ENCODE results near the gene SUPT3H.

DNA sequence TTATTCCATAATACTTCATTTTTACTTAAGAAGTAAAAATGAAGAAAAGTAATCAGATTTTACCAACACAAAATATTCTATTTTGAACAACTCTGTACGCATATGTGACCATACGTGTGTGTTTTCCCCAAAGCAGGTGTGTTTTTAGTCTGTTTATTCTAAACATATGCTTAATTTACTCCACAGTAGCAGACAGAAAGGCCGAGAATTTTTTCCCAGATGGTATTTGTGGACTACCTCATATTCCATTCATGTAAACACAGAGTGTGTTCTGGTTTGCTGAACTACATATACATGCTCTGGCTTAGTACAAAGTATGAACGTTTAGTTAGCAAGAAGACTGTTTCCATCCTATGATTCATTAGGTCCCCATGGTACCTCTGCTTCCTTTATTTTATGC lies 282.9 kb downstream of the SUPT3H start:
- TF ChIP-seq ZNF274 (IDR thresholded peaks at IDR 0.05; ENCODE audit: low read depth, low read length) (no peak), SUZ12 (IDR thresholded peaks at IDR 0.05; ENCODE audit: extremely low read depth, insufficient read depth, insufficient read length) (no peak)
